ENCODE results near the gene SLC44A5.
"Not testable (repeated sequence)": the region's sequence is repeated elsewhere in the genome, so short reads cannot be mapped to it uniquely, and the experiment has no call there.

The SLC44A5 gene

DNA sequence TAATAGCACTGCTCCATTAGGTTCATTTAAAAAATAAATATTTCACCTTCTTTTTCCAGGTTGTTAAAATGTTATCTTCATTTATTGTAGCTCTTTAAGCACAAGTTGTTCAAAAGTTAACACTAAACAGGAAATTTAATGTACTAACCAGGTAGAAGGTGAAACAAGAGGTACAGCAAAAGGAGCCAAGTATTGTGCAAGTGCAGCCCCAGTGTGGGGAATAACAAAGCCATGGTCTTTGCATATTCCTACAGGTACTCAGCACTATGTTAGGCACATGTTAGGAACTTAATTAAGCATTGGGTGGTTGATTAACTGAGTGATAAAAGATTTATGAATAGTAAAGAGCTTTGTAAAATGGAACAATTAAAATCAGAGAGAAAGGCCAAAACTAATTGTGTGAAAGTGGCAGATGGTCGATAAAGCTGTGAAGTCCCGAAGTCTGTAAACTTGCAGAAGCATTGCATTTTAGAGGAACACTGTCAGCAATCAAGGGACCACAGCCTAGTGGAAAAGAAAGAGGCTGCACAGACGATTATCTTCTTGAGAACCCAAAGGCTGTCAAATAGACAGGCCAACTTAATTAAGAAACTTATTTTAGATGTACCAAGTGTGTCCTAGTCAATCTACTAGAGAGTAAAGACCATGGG is 185.8 kb downstream of the SLC44A5 start:
- no peak for DNase-seq
- no peak for TF ChIP-seq POLR2A (IDR thresholded peaks at IDR 0.05; ENCODE audit: low read length)
- TF ChIP-seq GATA1 (IDR thresholded peaks at IDR 0.05; ENCODE audit: low read depth, low read length): no peak

DNA sequence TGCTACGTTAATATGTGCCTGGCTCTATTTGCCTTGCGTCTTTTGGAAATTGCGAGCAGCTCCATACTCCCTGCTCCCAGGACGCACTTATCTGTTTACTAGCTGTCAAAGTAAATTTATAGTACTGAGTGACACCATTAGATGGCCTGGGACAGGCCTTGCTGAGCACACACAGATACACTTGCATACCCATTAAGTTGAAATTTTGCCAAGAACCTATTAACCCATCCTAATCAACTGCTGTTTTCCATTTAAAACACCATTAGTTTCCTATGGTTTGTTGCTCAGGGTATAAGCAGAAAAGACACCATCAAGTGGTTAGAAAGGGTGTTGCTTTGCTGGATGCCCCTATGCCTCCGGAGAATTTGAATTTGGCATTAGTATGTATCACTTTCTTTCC is 187.3 kb downstream of the SLC44A5 start:
- DNase-seq: no peak
- TF ChIP-seq POLR2A (IDR thresholded peaks at IDR 0.05; ENCODE audit: low read length) (no peak), GATA1 (IDR thresholded peaks at IDR 0.05; ENCODE audit: low read depth, low read length) (no peak)

- TF ChIP-seq GATA1 (IDR thresholded peaks at IDR 0.05; ENCODE audit: low read depth, low read length) (no peak), POLR2A (IDR thresholded peaks at IDR 0.05; ENCODE audit: low read length) (no peak)
- no peak for DNase-seq
Observed at GRCh38 chr1:75423136-75423535, 187.8 kb downstream of the SLC44A5 start.

DNA sequence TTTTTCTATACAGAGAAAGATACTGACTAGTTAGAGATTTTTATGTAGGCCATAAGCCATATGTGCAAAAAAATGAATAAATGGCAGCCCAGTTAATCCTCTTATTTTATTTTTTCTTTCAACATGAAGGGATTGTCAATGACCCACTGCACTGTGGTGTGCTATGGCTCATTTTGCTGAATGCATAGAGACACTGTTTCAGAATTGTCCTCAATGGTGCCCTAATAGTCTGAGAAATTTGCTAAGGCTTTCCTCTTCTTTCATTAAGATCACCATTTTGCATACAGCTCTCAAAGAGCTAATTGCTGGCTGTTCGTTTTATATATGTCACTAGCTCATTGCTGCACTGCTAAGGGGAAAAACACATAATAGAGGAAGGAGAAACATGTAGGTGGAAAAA is 189.5 kb downstream of the SLC44A5 start:
- no peak for DNase-seq
- TF ChIP-seq POLR2A (IDR thresholded peaks at IDR 0.05; ENCODE audit: low read length) (no peak), GATA1 (IDR thresholded peaks at IDR 0.05; ENCODE audit: low read depth, low read length) (no peak)

DNA sequence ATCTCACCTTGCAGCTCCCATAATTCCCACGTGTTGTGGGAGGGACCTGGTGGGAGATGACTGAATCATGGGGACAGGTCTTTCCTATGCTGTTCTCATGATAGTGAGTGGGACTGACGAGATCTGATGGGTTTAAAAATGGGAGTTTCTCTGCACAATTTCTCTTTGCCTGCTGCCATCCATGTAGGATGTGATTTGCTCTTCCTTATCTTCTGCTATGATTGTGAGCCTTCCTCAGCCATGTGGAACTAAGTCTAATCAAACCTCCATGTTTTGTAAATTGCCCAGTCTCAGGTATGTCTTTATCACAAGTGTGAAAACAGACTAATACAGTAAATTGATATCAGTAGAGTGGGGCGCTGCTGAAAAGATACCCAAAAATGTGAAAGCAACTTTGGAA is 195.7 kb downstream of the SLC44A5 start:
- DNase-seq: no peak

GRCh38 chr1:75412616-75413015 is 198.3 kb downstream of the SLC44A5 start:
- TF ChIP-seq GATA1 (IDR thresholded peaks at IDR 0.05; ENCODE audit: low read depth, low read length) (no peak), POLR2A (IDR thresholded peaks at IDR 0.05; ENCODE audit: low read length) (no peak)
- no peak for DNase-seq

More for the DNA sequence above, 195.7 kb downstream of the SLC44A5 start:
- TF ChIP-seq GATA1 (IDR thresholded peaks at IDR 0.05; ENCODE audit: low read depth, low read length) (no peak), POLR2A (IDR thresholded peaks at IDR 0.05; ENCODE audit: low read length) (no peak)

GRCh38 chr1:75404681-75405080 is 206.2 kb downstream of the SLC44A5 start:
- DNase-seq: not testable (repeated sequence)

DNA sequence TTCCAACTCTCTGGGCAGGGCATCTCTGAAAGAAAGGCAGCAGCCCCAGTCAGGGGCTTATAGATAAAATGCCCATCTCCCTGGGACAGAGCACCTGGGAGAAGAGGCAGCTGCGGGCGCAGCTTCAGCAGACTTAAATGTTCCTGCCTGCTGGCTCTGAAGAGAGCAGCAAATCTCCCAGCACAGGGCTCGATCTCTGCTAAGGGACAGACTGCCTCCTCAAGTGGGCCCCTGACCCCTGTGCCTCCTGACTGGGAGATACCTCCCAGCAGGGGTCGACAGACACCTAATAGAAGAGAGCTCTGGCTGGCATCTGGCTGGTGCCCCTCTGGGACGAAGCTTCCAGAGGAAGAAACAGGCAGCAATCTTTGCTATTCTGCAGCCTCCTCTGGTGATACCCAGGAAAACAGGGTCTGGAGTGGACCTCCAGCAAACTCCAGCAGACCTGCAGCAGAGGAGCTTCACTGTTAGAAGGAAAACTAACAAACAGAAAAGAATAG is 207.7 kb downstream of the SLC44A5 start:
- not testable (repeated sequence) for DNase-seq

DNA sequence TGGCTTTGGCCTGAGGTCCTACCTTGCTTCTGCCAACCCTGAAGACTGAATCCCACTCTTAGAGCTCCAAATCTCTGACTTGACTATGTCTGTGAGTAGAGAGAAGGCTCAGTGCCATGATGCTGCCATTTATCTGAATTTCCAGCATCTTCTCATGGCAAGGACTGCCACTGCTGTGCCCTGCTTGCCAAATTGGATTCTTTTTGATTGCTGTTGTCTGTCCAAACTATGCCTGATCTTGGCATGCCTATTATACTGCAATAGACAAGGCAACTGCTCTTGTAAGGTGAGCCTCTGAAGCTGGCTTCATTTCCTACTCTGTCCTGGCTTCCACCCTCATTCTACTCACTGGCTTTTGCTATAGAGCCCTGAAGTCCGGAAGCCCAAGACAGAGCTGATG is 210.2 kb downstream of the SLC44A5 start:
- no peak for TF ChIP-seq GATA1 (IDR thresholded peaks at IDR 0.05; ENCODE audit: low read depth, low read length)
- no peak for TF ChIP-seq POLR2A (IDR thresholded peaks at IDR 0.05; ENCODE audit: low read length)
- no peak for DNase-seq

GRCh38 chr1:75396745-75397144 is 214.2 kb downstream of the SLC44A5 start:
- no peak for DNase-seq
- no peak for TF ChIP-seq POLR2A (IDR thresholded peaks at IDR 0.05; ENCODE audit: low read length)
- TF ChIP-seq GATA1 (IDR thresholded peaks at IDR 0.05; ENCODE audit: low read depth, low read length): no peak

GRCh38 chr1:75396260-75396659 is 214.7 kb downstream of the SLC44A5 start:
- TF ChIP-seq GATA1 (IDR thresholded peaks at IDR 0.05; ENCODE audit: low read depth, low read length) (no peak), POLR2A (IDR thresholded peaks at IDR 0.05; ENCODE audit: low read length) (no peak)
- DNase-seq: no peak

DNA sequence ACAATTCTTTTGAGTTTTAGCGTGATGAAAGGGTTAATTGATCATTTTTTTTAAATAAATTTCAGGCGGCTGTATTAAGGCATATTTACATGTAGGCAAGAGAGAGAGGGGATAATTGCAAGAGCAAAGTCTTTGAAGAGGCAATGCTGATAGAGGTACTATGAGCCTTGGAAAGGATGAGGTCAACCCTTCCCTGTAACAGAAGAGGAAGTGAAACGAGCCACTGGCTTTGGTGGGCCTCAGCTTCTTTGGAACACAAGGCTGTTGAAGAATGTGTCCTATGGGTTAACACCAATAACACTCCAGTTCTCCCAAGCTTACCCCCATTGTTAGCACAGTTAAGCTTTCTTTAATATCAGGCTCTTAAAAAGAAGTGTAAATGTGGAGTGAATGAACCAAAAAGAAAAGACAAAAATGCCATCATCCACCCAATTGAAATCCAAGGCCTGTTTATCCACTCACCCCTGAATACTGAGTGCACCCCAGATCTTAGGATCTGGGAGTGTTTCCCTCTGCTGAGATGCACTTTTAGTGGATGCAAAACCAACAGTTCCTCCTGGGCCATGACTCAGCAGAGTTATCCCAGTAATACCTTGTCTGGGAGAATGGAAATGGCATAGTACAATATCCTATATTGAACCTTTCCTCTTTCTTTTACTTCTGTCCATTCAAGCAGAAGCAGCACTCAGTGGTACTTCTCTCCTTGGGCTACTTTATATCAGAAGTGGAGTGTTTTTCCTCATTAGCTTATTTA is 216.4 kb downstream of the SLC44A5 start:
- no peak for DNase-seq
- TF ChIP-seq POLR2A (IDR thresholded peaks at IDR 0.05; ENCODE audit: low read length) (no peak), GATA1 (IDR thresholded peaks at IDR 0.05; ENCODE audit: low read depth, low read length) (no peak)

DNA sequence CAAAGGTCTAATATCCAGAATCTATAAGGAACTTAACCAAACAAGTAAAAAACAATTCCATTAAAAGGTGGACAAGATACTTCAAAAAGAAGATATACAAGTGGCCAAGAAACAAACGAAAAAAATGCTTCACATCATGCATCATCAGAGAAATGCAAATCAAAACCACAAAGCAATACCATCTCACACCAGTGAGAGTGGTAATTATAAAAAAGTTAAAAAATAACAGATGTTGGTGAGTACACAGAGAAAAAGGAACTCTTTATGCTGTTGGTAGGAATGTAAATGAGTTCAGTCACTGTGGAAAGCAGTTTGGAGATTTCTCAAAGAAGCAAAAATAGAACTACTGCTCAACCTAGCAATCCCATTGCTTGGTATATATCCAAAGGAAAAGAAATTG is 218.6 kb downstream of the SLC44A5 start:
- TF ChIP-seq GATA1 (IDR thresholded peaks at IDR 0.05; ENCODE audit: low read depth, low read length) (no peak), POLR2A (IDR thresholded peaks at IDR 0.05; ENCODE audit: low read length) (no peak)
- no peak for DNase-seq

DNA sequence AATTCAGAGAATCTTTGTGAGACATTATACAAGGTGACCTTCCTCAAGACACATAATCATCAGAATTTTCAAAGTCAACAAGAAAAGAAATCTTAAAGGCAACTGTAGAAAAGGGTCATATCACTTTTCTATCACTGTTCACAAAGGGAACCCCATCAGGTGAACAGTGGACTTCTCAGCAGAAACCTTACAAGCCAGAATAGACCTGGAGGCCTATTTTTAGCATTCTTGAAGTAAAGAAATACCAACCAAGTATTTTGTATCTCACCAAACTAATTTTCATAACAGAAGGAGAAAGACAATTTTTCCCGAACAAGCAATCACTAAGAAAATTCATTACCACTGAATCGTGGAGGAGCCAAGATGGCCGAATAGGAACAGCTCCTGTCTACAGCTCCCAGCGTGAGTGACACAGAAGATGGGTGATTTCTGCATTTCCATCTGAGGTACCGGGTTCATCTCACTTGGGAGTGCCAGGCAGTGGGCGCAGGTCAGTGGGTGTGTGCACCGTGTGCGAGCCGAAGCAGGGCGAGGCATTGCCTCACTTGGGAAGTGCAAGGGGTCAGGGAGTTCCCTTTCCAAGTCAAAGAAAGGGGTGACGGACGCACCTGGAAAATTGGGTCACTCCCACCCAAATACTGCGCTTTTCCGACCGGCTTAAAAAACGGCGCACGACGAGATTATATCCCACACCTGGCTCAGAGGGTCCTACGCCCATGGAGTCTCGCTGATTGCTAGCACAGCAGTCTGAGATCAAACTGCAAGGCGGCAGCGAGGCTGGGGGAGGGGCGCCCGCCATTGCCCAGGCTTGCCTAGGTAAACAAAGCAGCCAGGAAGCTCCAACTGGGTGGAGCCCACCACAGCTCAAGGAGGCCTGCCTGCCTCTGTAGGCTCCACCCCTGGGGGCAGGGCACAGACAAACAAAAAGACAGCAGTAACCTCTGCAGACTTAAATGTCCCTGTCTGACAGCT is 235.2 kb downstream of the SLC44A5 start:
- not testable (repeated sequence) for DNase-seq

All from erythroblast (primary cell).